GM12801 (cell line): ENCODE measurements around the gene APOL6.

Source experiments
- CTCF ChIP-seq: IDR thresholded peaks from one replicate; pipeline ENCODE4 v1.5.1; 2011; ENCODE audit warnings: control low read depth; ENCODE audit not compliant: insufficient read length; ENCODE audit errors: extremely low read depth

Gene APOL6

GRCh38 chr22:35611891-35612576 lies 36.2 kb upstream of the APOL6 start:
- TF ChIP-seq CTCF: no peak

GRCh38 chr22:35612903-35613302 lies 35.3 kb upstream of the APOL6 start:
- no peak for TF ChIP-seq CTCF

- no peak for TF ChIP-seq CTCF
Observed at GRCh38 chr22:35614404-35614803, 33.8 kb upstream of the APOL6 start.

- no peak for TF ChIP-seq CTCF
Observed at GRCh38 chr22:35615156-35615555, 33.1 kb upstream of the APOL6 start.

- TF ChIP-seq CTCF: no peak
Observed at GRCh38 chr22:35616043-35616442, 32.2 kb upstream of the APOL6 start.

GRCh38 chr22:35617137-35617755 lies 31.0 kb upstream of the APOL6 start, which contains the start of gene MB:
Gene MB, minus strand, starts transcription at chr22:35617329. Its CDS starts 72 bp downstream, at chr22:35617257.
- no peak for TF ChIP-seq CTCF

GRCh38 chr22:35618427-35619223 lies 29.6 kb upstream of the APOL6 start:
- no peak for TF ChIP-seq CTCF
